Stimulated activated CD8-positive, alpha-beta memory T cell treated with anti-CD3 and anti-CD28 coated beads, Interleukin-12 subunit alpha, Interleukin-12 subunit beta, amount 100 ng/mL, for 1 hour (primary cell): ENCODE results near the gene UTF1.

Source experiments
- DNase-seq: peaks from one replicate; pipeline ENCODE4 v3.0.0-alpha.2; 2020; ENCODE audit warnings: low read depth

The UTF1 gene

GRCh38 chr10:133196936-133197758, 32.9 kb upstream of the UTF1 start:
- no peak for DNase-seq

GRCh38 chr10:133197786-133198185, 32.2 kb upstream of the UTF1 start:
- DNase-seq, result no peak

GRCh38 chr10:133198206-133198605, 31.8 kb upstream of the UTF1 start:
- DNase-seq, result no peak

GRCh38 chr10:133198621-133199487, 31.2 kb upstream of the UTF1 start:
- DNase-seq, result no peak

DNA sequence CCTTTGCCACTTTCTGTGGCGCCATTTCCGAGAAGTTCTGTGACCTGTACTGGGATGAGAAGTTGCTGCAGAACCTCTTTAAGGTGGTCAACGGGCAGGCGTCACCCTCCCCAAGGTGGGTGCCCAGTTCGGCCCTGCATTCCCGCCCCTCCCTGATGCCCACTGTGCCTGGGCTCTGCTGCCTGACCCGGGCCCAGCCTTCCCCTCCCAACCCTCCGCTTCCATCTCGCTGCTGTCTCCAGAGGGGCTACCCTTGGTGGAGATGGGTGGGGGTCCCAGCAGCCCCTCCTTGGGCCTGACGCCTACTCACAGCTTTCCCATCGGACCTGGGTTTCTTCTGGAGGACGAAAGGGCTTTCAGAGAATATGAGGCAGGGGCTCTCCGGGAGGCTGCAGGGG, 30.5 kb upstream of the UTF1 start:
- no peak for DNase-seq

GRCh38 chr10:133199992-133200611, 29.9 kb upstream of the UTF1 start:
- DNase-seq, result no peak

- DNase-seq, result no peak
These were observed 29.4 kb upstream of the UTF1 start for GRCh38 chr10:133200621-133201031.

- DNase-seq, result no peak
These were observed 28.7 kb upstream of the UTF1 start for GRCh38 chr10:133201151-133201947.

DNA sequence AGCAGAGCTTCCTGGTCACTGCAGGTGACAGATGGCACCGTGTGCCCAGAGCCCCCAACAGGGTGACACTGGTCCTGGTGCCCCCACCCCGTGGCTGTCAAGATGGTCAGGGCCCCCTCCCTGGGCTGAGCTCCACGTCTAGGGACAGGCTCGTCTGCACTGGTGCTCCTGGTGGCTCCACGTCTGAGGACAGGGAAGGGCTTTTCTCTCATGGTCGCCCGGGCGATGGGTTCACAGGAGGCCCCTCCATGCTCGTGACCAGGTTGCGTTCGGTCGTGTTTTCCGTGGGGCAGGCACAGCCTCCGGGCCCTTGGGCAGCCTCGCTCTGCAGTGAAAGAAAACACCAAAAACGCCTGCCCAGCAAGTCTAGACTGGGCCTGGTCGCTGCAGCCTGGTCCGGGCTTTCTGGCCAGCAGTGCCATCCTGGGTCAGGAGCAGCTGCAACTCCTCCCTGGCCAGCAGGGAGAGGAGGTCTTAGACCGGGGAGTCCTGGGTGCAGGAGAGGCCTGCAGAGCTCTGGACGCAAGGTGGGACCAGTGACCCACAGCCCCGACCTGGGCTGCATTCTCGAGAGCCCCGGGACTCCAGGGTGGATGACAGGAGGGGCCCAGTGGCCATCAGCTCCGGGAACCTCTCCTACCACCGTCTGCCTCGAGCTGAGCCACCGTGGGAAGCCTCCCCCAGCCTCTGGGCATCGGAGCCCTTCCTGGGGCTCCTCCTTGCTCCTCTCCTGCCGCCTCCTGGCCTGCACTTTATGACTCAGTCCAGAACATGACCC, 27.9 kb upstream of the UTF1 start:
- no peak for DNase-seq

DNA sequence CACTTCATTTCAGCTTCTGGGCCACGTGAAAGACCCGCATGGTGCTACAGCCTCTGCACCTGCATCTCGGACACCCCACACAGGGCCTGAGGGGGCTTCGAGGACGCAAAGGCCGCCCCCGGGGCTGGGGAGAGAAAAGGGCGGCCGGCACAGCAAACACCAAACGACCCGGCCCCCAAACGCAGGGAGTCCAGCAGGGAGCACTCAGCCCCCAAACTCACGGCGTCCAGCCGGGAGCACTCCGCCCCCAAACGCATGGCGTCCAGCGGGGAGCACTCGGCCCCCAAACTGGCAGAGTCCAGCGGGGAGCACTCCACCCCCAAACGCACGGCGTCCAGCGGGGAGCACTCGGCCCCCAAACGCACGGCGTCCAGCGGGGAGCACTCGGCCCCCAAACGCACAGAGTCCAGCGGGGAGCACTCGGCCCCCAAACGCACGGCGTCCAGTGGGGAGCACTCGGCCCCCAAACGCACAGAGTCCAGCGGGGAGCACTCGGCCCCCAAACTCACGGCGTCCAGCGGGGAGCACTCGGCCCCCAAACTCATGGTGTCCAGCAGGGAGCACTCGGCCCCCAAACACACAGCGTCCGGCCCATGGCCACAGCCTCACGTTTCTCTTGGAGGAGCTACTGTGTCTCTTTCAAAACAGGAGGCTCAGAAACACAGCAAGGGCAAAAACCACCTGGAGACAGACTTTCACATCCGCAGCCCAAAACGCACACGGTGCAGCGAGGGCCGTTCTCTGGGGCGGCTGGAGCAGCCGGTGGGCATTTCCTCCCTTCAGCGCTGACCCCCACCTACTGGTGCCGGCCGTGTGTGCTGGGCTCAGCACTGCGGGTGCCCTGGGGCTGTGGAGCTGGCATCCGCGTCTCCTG, 27.0 kb upstream of the UTF1 start:
- DNase-seq, result no peak

DNA sequence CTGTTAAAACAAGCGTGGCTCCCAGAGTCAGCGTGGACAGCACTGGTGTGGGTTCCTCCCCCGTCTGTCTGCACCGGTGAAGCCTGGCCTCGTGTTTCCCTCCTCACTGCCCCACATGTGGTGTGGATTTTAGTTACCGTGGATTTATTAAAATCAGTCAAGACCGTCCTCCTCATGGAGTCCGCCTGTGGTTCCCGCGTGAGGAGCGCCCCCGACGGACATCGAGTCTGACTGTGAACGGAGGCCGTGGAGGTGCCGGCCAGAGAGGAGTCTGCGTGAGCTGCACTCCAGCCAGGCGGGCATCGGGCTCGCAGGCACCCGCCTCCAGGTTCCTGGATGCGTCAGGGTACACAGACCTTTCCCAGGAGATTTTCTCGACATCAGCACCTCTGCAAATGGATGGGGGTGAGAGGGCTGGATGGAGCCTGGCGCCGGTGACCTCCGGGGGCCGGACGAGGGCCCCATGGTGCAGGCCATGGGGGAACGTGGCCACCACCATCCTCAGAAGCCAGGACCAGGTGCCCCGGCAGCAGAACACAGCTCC, 26.3 kb upstream of the UTF1 start:
- no peak for DNase-seq

DNA sequence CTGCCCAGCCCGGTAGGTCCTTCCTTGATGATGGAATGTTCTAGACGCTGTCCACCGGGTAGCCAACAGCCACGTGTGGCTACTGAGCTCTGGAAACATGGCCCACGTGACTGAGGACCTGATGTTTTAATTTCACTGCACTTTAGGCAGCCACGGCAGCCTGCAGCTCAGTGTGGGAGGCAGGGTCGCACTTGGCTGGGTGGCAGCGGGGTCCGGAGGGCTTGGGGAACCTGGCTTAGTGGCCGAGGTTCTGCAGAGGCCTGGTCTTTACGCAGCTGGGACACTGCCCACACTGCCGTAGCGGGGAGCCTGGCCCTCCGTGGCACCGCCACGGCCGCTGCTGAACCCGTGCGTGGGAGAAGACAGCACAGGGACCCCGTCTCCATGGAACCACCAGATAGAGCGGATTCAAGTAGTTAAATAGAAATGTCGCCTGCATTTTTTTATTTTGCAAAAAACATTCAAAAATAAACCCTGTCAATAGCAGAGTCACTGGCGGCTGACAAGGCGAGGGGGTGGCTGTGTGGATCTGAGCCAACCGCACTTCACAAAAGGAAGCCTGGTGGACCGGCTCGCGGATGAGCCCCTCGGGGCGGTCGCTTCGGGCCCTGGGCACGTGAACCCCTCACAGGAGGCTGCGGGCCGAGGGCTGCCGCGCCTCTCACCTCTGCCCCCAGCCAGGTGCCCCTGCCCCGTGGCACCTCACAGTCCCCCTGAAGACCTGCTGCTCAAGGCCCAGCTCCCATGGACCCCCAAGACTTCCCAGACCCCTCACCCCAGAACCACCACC, 25.6 kb upstream of the UTF1 start:
- DNase-seq, result no peak

- no peak for DNase-seq
These were observed 24.9 kb upstream of the UTF1 start for GRCh38 chr10:133205146-133205545.

DNA sequence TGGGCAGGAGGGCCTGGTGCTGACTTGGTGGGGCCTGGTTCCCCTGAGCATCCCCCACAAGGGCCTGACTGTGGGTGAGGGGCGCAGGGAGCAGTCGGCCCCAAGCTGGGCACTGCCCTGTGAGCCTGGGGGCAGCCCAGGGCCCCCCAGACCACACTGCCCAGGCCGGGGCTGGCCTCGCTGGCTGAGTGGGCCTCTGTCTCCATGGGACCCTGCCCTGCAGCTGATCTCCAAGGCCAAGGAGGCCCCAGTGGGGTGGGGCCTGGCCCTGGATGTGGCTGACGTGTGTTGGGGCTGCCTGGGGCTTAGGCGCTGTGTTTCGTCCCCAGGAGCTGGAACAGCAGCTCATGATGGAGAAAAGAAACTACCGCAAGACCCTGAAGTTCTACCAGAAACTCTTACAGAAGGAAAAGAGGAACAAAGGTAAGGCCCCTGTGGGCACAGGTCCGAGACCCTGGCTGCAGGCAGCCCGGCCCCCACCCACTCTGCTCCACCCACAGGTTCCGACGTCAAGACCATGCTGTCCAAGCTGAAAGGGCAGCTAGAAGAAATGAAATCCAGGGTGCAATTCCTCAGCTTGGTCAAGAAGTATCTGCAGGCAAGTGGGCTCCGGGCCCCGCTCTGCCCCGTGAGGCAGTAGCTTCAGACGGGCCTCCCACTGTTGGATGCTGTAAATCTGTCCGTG, 23.5 kb upstream of the UTF1 start:
- no peak for DNase-seq

- DNase-seq, result no peak
These were observed 22.9 kb upstream of the UTF1 start for GRCh38 chr10:133207041-133207600.

- no peak for DNase-seq
These were observed 22.4 kb upstream of the UTF1 start for GRCh38 chr10:133207627-133208026.

DNA sequence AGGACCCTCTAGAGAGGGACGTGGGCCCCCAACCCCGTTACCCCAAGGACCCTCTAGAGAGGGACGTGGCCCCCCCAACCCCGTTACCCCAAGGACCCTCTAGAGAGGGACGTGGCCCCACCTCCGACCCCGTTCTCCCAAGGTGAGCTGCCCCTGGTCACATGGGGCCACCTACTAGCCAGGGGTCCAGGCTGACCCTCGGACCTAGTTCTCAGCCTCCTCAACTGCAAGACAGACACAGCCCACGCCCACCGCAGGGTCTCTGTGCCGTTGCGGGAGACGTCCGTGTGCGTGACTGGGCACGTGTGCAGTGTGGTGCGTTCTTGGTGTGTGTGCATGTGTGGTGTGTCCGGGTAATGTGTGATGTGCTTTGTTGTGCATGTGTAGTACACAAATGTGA, 21.6 kb upstream of the UTF1 start:
- DNase-seq, result no peak

DNA sequence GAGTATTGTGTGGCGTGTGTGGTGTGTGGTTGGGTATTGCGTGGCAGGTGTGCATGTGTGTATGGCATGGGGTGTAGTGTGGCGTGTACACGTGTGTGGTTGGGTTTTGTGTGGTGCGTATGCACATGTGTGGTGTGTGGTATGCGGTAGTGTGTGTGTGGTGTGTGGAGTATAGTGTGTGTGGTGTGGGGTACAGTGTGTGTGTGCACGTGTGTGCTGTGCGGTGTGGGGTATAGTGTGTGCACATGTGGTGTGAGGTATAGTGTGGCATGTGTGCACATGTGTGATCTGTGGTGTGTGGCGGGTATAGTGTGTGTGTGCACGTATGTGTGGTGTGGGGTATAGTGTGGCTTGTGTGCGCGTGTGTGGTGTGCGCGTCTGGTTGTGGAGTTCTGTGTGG, 20.9 kb upstream of the UTF1 start:
- DNase-seq, result no peak
